ENCODE results near the gene AP3B1.

The AP3B1 gene

GRCh38 chr5:78288246-78288645 lies 6.3 kb downstream of the AP3B1 start:
- H4K20me1 ChIP-seq (ENCODE audit: insufficient read depth, low read length): no peaks in the 10 kb centered on the region
- no peaks in the 10 kb centered on the region for H3K9me3 ChIP-seq (ENCODE audit: low read length)
- H3K4me1 ChIP-seq (ENCODE audit: insufficient read depth, low read length, severe bottlenecking): peaks cover 55% of the 10 kb centered on the region
- no peaks in the 10 kb centered on the region for H3K27me3 ChIP-seq (ENCODE audit: insufficient read depth, low read length)
- no peak overlapping the region for H3K9ac ChIP-seq (ENCODE audit: low read length)
- H3K79me2 ChIP-seq (ENCODE audit: insufficient read depth, low read length): peaks cover 91% of the 10 kb centered on the region
- no peak overlapping the region for H3K4me2 ChIP-seq (ENCODE audit: low read length)
- H2AFZ ChIP-seq (ENCODE audit: low read length): no peak overlapping the region
- no peak overlapping the region for H3K27ac ChIP-seq (ENCODE audit: low read depth, low read length, poor library complexity, severe bottlenecking)
- TF ChIP-seq, protein P1, sequence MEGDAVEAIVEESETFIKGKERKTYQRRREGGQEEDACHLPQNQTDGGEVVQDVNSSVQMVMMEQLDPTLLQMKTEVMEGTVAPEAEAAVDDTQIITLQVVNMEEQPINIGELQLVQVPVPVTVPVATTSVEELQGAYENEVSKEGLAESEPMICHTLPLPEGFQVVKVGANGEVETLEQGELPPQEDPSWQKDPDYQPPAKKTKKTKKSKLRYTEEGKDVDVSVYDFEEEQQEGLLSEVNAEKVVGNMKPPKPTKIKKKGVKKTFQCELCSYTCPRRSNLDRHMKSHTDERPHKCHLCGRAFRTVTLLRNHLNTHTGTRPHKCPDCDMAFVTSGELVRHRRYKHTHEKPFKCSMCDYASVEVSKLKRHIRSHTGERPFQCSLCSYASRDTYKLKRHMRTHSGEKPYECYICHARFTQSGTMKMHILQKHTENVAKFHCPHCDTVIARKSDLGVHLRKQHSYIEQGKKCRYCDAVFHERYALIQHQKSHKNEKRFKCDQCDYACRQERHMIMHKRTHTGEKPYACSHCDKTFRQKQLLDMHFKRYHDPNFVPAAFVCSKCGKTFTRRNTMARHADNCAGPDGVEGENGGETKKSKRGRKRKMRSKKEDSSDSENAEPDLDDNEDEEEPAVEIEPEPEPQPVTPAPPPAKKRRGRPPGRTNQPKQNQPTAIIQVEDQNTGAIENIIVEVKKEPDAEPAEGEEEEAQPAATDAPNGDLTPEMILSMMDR (IDR thresholded peaks at IDR 0.05; ENCODE audit: low read length): no peak
- TF ChIP-seq EZH2 (IDR thresholded peaks at IDR 0.05; ENCODE audit: borderline replicate concordance, low read length): no peak
- no peak overlapping the region for H3K4me3 ChIP-seq (ENCODE audit: low read depth, low read length, poor library complexity, severe bottlenecking)
- H3K36me3 ChIP-seq (ENCODE audit: insufficient read depth, low read length): no peaks in the 10 kb centered on the region
- no peaks in the 10 kb centered on the region for H3K9me2 ChIP-seq (ENCODE audit: low read depth, low read length)
- H3F3A ChIP-seq (ENCODE audit: insufficient read depth, low read length): peaks cover 4% of the 10 kb centered on the region; the same call in 1 of the 2 replicates

- Histone ChIP-seq H3K4me3 (ENCODE audit: low read depth, low read length, poor library complexity, severe bottlenecking) (no peak overlapping the region), H3K27me3 (ENCODE audit: insufficient read depth, low read length) (no peaks in the 10 kb centered on the region), H4K20me1 (ENCODE audit: insufficient read depth, low read length) (no peaks in the 10 kb centered on the region), H3K9me2 (ENCODE audit: low read depth, low read length) (no peaks in the 10 kb centered on the region), H3F3A (ENCODE audit: insufficient read depth, low read length) (peaks cover 4% of the 10 kb centered on the region; the same call in 1 of the 2 replicates), H3K4me2 (ENCODE audit: low read length) (no peak overlapping the region), H2AFZ (ENCODE audit: low read length) (no peak overlapping the region), H3K27ac (ENCODE audit: low read depth, low read length, poor library complexity, severe bottlenecking) (no peak overlapping the region), H3K9ac (ENCODE audit: low read length) (no peak overlapping the region), H3K36me3 (ENCODE audit: insufficient read depth, low read length) (no peaks in the 10 kb centered on the region), H3K9me3 (ENCODE audit: low read length) (no peaks in the 10 kb centered on the region), H3K4me1 (ENCODE audit: insufficient read depth, low read length, severe bottlenecking) (peaks cover 51% of the 10 kb centered on the region), H3K79me2 (ENCODE audit: insufficient read depth, low read length) (peaks cover 92% of the 10 kb centered on the region)
- no peak for TF ChIP-seq EZH2 (IDR thresholded peaks at IDR 0.05; ENCODE audit: borderline replicate concordance, low read length)
- TF ChIP-seq, protein P1 (IDR thresholded peaks at IDR 0.05; ENCODE audit: low read length): no peak
These were observed 6.7 kb downstream of the AP3B1 start for GRCh38 chr5:78287833-78288232.

GRCh38 chr5:78287169-78287568 lies 7.3 kb downstream of the AP3B1 start:
- Histone ChIP-seq H3K4me2 (ENCODE audit: low read length) (no peak overlapping the region), H3K9me2 (ENCODE audit: low read depth, low read length) (no peaks in the 10 kb centered on the region)

More at GRCh38 chr5:78287169-78287568, 7.3 kb downstream of the AP3B1 start:
- peaks cover 45% of the 10 kb centered on the region for H3K4me1 ChIP-seq (ENCODE audit: insufficient read depth, low read length, severe bottlenecking)
- no peak overlapping the region for H2AFZ ChIP-seq (ENCODE audit: low read length)
- no peaks in the 10 kb centered on the region for H3K27me3 ChIP-seq (ENCODE audit: insufficient read depth, low read length)
- H3K9ac ChIP-seq (ENCODE audit: low read length): no peak overlapping the region
- no peaks in the 10 kb centered on the region for H3K36me3 ChIP-seq (ENCODE audit: insufficient read depth, low read length)
- H3K4me3 ChIP-seq (ENCODE audit: low read depth, low read length, poor library complexity, severe bottlenecking): no peak overlapping the region
- H4K20me1 ChIP-seq (ENCODE audit: insufficient read depth, low read length): no peaks in the 10 kb centered on the region
- no peaks in the 10 kb centered on the region for H3K9me3 ChIP-seq (ENCODE audit: low read length)
- no peak overlapping the region for H3K27ac ChIP-seq (ENCODE audit: low read depth, low read length, poor library complexity, severe bottlenecking)
- H3K79me2 ChIP-seq (ENCODE audit: insufficient read depth, low read length): peaks cover 93% of the 10 kb centered on the region
- H3F3A ChIP-seq (ENCODE audit: insufficient read depth, low read length): peaks cover 4% of the 10 kb centered on the region; the same call in 1 of the 2 replicates
- TF ChIP-seq, protein P1 (IDR thresholded peaks at IDR 0.05; ENCODE audit: low read length): no peak
- no peak for TF ChIP-seq EZH2 (IDR thresholded peaks at IDR 0.05; ENCODE audit: borderline replicate concordance, low read length)

Data from OCI-LY1 (cell line).